ENCODE results near the gene ZNF366. TPM values are rescaled to one million over a fixed set of nuclear protein-coding genes. Genes with fewer than 3 reads are reported as not detected.

ZNF366 gene
- total RNA-seq, 2 donors from 2014 or later = not detected

- Mint-ChIP-seq H3K27ac (no peak overlapping the region), H3K9me3 (peaks cover 25% of the 10 kb centered on the region), H3K27me3 (ENCODE audit: insufficient read depth) (peaks cover 4% of the 10 kb centered on the region), H3K36me3 (ENCODE audit: low read depth) (no peaks in the 10 kb centered on the region), H3K4me3 (no peak overlapping the region), H3K4me1 (peaks cover 3% of the 10 kb centered on the region)
- Histone ChIP-seq H3K27me3 (ENCODE audit: control insufficient read depth, insufficient read depth, low read length, poor library complexity, severe bottlenecking) (no peaks in the 10 kb centered on the region), H3K27ac (ENCODE audit: low read depth, low read length) (no peak overlapping the region), H3K4me3 (ENCODE audit: low read length) (no peak overlapping the region), H3K4me1 (ENCODE audit: control insufficient read depth, insufficient read depth, low read length) (no peaks in the 10 kb centered on the region), H3K9me3 (ENCODE audit: control insufficient read depth, low read length) (peaks cover 19% of the 10 kb centered on the region), H3K36me3 (ENCODE audit: control insufficient read depth, insufficient read depth, low read length) (no peaks in the 10 kb centered on the region), H3K9ac (ENCODE audit: extremely low read depth, low read length, poor library complexity, severe bottlenecking) (no peak overlapping the region)
- DNase-seq = no peak
- TF ChIP-seq CTCF (conservative IDR thresholded peaks at IDR 0.05) = no peak
- WGBS, 2 experiments (ENCODE audit: insufficient coverage in 1 of 2, insufficient read length in 1 of 2) = 75 to 76% methylated on average over 5 to 6 of the region's 6 CpGs
Measured at GRCh38 chr5:72397836-72398235, 109.4 kb downstream of the ZNF366 start.

GRCh38 chr5:72394688-72395087 lies 112.5 kb downstream of the ZNF366 start:
- Histone ChIP-seq H3K27me3 (ENCODE audit: control insufficient read depth, insufficient read depth, low read length, poor library complexity, severe bottlenecking) (no peaks in the 10 kb centered on the region), H3K36me3 (ENCODE audit: control insufficient read depth, insufficient read depth, low read length) (no peaks in the 10 kb centered on the region), H3K9me3 (ENCODE audit: control insufficient read depth, low read length) (peaks cover 2% of the 10 kb centered on the region), H3K27ac (ENCODE audit: low read depth, low read length) (no peak overlapping the region), H3K4me1 (ENCODE audit: control insufficient read depth, insufficient read depth, low read length) (no peaks in the 10 kb centered on the region), H3K9ac (ENCODE audit: extremely low read depth, low read length, poor library complexity, severe bottlenecking) (no peak overlapping the region), H3K4me3 (ENCODE audit: low read length) (no peak overlapping the region)
- Mint-ChIP-seq H3K9me3 (no peaks in the 10 kb centered on the region), H3K27ac (no peak overlapping the region), H3K27me3 (ENCODE audit: insufficient read depth) (peaks cover 2% of the 10 kb centered on the region), H3K4me1 (peaks cover 3% of the 10 kb centered on the region), H3K36me3 (ENCODE audit: low read depth) (no peaks in the 10 kb centered on the region), H3K4me3 (no peak overlapping the region)
- peak; percentile 55 for DNase-seq
- WGBS, 2 experiments (ENCODE audit: insufficient coverage in 1 of 2, insufficient read length in 1 of 2) = 75 to 94% methylated on average over 2 of the region's 2 CpGs
- peak; percentile 59 for TF ChIP-seq CTCF (conservative IDR thresholded peaks at IDR 0.05)

GRCh38 chr5:72393052-72393451 lies 114.2 kb downstream of the ZNF366 start:
- H3K4me1 Mint-ChIP-seq = peaks cover 3% of the 10 kb centered on the region
- no peak for DNase-seq
- Histone ChIP-seq H3K27me3 (ENCODE audit: control insufficient read depth, insufficient read depth, low read length, poor library complexity, severe bottlenecking) (no peaks in the 10 kb centered on the region), H3K9me3 (ENCODE audit: control insufficient read depth, low read length) (no peaks in the 10 kb centered on the region), H3K4me3 (ENCODE audit: low read length) (no peak overlapping the region), H3K27ac (ENCODE audit: low read depth, low read length) (no peak overlapping the region), H3K9ac (ENCODE audit: extremely low read depth, low read length, poor library complexity, severe bottlenecking) (no peak overlapping the region), H3K36me3 (ENCODE audit: control insufficient read depth, insufficient read depth, low read length) (no peaks in the 10 kb centered on the region), H3K4me1 (ENCODE audit: control insufficient read depth, insufficient read depth, low read length) (no peaks in the 10 kb centered on the region)
- H3K9me3 Mint-ChIP-seq = no peaks in the 10 kb centered on the region
- peaks cover 3% of the 10 kb centered on the region for H3K27me3 Mint-ChIP-seq (ENCODE audit: insufficient read depth)
- H3K27ac Mint-ChIP-seq = no peak overlapping the region
- H3K4me3 Mint-ChIP-seq = no peak overlapping the region
- TF ChIP-seq CTCF (conservative IDR thresholded peaks at IDR 0.05) = no peak
- H3K36me3 Mint-ChIP-seq (ENCODE audit: low read depth) = no peaks in the 10 kb centered on the region

Other genes starting within 250 kb of the ZNF366 start
- 10 to 100 TPM; 55.2 to 80.8 TPM for gene MRPS27, start 187.2 kb downstream of the ZNF366 start, total RNA-seq
- gene PTCD2, start 187.0 kb downstream of the ZNF366 start, total RNA-seq = 10 to 100 TPM in 1 of 2 donors, 1 to 10 TPM in 1; 9.5 to 13.4 TPM

Measured in endodermal cell (in vitro differentiated cells).